Natural killer cell treated with Interleukin-12 subunit alpha and Interleukin-12 subunit beta and Interleukin-15 and Interleukin-18, amount 100 ng/mL, for 72 hours (primary cell): ENCODE results near the gene AGGF1. TPM values are rescaled to one million over a fixed set of nuclear protein-coding genes. Genes with fewer than 3 reads are reported as not detected.

Source experiments
- ATAC-seq, 2 donors: fragments of 150-1000 bp; cut with Tn5 transposase in 1 of 2; sonication (Bioruptor Pico), chemical (Tn5 transposase) in 1 of 2; 2 replicates each; pipeline ENCODE4 v1.10.0; 2021
- DNase-seq: peaks from one replicate; pipeline ENCODE4 v3.0.0; 2022; ENCODE audit warnings: low spot score
- H3K27ac Mint-ChIP-seq, 2 donors: 1 replicate in 1 of 2; 2 replicates in 1 of 2; pipeline ENCODE4 v1.8.0; 2022; ENCODE audit warnings: mixed read lengths in 2 of 2, mild to moderate bottlenecking in 1 of 2, moderate library complexity in 1 of 2
- H3K27me3 Mint-ChIP-seq, 2 donors: 1 replicate in 1 of 2; 2 replicates in 1 of 2; pipeline ENCODE4 v1.8.0; 2022; ENCODE audit warnings: mixed read lengths in 2 of 2
- H3K36me3 Mint-ChIP-seq: one replicate; pipeline ENCODE4 v1.8.0; 2022; ENCODE audit warnings: mixed read lengths
- H3K4me1 Mint-ChIP-seq, 2 donors: 1 replicate in 1 of 2; 2 replicates in 1 of 2; pipeline ENCODE4 v1.8.0; 2022; ENCODE audit warnings: low read depth in 2 of 2, mixed read lengths in 2 of 2, mild to moderate bottlenecking in 1 of 2
- H3K4me3 Mint-ChIP-seq: one replicate; pipeline ENCODE4 v1.8.0; 2022; ENCODE audit warnings: mixed read lengths
- H3K9me3 Mint-ChIP-seq: 2 replicates; pipeline ENCODE4 v1.8.0; 2022; ENCODE audit warnings: mixed read lengths
- total RNA-seq, 2 donors: library from RNA; stranded (reverse); gene quantifications; one replicate each; pipeline ENCODE4 v1.2.3, GENCODE V29; 2022

The AGGF1 gene
- total RNA-seq, 2 donors from 2014 or later: 23.7 to 33.3 TPM

GRCh38 chr5:77010243-77010642 is 20.0 kb upstream of the AGGF1 start:
- DNase-seq (no peak), ATAC-seq (no peak)
- no peak overlapping the region for H3K27ac Mint-ChIP-seq
- peaks cover 0 to 6% of the 10 kb centered on the region in 2 donors for H3K4me1 Mint-ChIP-seq
- H3K36me3 Mint-ChIP-seq: no peaks in the 10 kb centered on the region
- no peak overlapping the region for H3K4me3 Mint-ChIP-seq
- peaks cover 31 to 39% of the 10 kb centered on the region in 2 donors for H3K27me3 Mint-ChIP-seq
- H3K9me3 Mint-ChIP-seq: no peaks in the 10 kb centered on the region

- no peak overlapping the region for H3K27ac Mint-ChIP-seq
- no peaks in the 10 kb centered on the region for H3K36me3 Mint-ChIP-seq
- peaks cover 24 to 36% of the 10 kb centered on the region in 2 donors for H3K27me3 Mint-ChIP-seq
These were observed 18.7 kb upstream of the AGGF1 start for GRCh38 chr5:77011498-77011897.

DNA sequence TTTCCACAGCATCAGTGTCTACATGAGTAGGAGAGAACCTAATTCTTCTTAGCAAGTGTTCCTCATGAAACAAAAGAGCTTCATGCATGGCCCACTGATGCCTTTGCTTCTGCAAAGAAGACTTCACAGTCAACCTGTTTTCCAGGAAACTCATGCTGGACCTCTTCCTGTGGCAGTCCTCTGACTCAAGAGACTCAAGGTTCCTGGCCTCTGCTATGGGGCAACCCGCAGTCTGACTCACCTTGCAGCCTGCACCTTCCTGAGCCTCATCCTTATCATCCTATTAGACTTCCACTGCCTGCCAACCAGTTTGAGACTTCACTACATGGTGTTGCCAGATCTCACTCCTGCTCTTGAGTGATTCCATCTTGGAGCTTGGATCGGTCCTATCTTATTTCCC is 17.6 kb upstream of the AGGF1 start:
- no peak overlapping the region for H3K27ac Mint-ChIP-seq
- H3K27me3 Mint-ChIP-seq: peaks cover 22 to 36% of the 10 kb centered on the region in 2 donors
- no peaks in the 10 kb centered on the region for H3K36me3 Mint-ChIP-seq
- ATAC-seq (no peak), DNase-seq (no peak)
- no peak overlapping the region for H3K4me3 Mint-ChIP-seq
- H3K4me1 Mint-ChIP-seq: peaks cover 0 to 6% of the 10 kb centered on the region in 2 donors
- H3K9me3 Mint-ChIP-seq: no peaks in the 10 kb centered on the region

More at GRCh38 chr5:77011498-77011897, 18.7 kb upstream of the AGGF1 start:
- Mint-ChIP-seq H3K4me3 (no peak overlapping the region), H3K4me1 (peaks cover 0 to 6% of the 10 kb centered on the region in 2 donors), H3K9me3 (no peaks in the 10 kb centered on the region)
- ATAC-seq (no peak), DNase-seq (no peak)

GRCh38 chr5:77015938-77016569 is 14.2 kb upstream of the AGGF1 start:
- peaks cover 19 to 40% of the 10 kb centered on the region in 2 donors for H3K27me3 Mint-ChIP-seq
- no peak overlapping the region for H3K4me3 Mint-ChIP-seq
- no peak for DNase-seq
- no peak overlapping the region for H3K27ac Mint-ChIP-seq
- no peaks in the 10 kb centered on the region for H3K36me3 Mint-ChIP-seq
- no peaks in the 10 kb centered on the region for H3K9me3 Mint-ChIP-seq
- no peak for ATAC-seq
- peaks cover 0 to 6% of the 10 kb centered on the region in 2 donors for H3K4me1 Mint-ChIP-seq

DNA sequence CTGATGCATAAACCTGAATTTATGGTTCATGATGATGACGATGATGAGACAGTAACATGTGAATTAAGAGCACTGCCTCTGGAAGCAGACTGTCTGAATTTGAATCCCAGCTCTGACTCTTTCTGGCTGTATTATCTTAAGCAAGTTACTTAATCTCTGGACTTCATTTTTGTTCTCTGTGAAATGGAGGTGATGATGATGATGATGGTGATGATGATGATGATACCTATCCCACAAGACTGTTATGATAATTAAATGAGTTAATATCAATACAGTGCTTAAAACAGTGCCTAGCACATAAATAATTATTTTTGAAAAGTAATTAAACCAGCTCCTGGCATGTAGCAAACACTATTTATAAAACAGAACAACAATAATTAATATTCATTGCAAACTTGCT is 13.2 kb upstream of the AGGF1 start:
- no peaks in the 10 kb centered on the region for H3K9me3 Mint-ChIP-seq
- no peaks in the 10 kb centered on the region for H3K36me3 Mint-ChIP-seq
- DNase-seq: no peak
- peaks cover 0 to 6% of the 10 kb centered on the region in 2 donors for H3K4me1 Mint-ChIP-seq
- no peak for ATAC-seq
- H3K27ac Mint-ChIP-seq: no peak overlapping the region
- H3K4me3 Mint-ChIP-seq: no peak overlapping the region
- peaks cover 16 to 40% of the 10 kb centered on the region in 2 donors for H3K27me3 Mint-ChIP-seq

GRCh38 chr5:77017668-77018067 is 12.5 kb upstream of the AGGF1 start:
- DNase-seq: no peak
- no peak for ATAC-seq
- peaks cover 0 to 3% of the 10 kb centered on the region in 2 donors for H3K4me1 Mint-ChIP-seq
- peaks cover 18 to 40% of the 10 kb centered on the region in 2 donors for H3K27me3 Mint-ChIP-seq
- no peak overlapping the region for H3K27ac Mint-ChIP-seq
- no peaks in the 10 kb centered on the region for H3K9me3 Mint-ChIP-seq
- no peaks in the 10 kb centered on the region for H3K36me3 Mint-ChIP-seq
- no peak overlapping the region for H3K4me3 Mint-ChIP-seq

DNA sequence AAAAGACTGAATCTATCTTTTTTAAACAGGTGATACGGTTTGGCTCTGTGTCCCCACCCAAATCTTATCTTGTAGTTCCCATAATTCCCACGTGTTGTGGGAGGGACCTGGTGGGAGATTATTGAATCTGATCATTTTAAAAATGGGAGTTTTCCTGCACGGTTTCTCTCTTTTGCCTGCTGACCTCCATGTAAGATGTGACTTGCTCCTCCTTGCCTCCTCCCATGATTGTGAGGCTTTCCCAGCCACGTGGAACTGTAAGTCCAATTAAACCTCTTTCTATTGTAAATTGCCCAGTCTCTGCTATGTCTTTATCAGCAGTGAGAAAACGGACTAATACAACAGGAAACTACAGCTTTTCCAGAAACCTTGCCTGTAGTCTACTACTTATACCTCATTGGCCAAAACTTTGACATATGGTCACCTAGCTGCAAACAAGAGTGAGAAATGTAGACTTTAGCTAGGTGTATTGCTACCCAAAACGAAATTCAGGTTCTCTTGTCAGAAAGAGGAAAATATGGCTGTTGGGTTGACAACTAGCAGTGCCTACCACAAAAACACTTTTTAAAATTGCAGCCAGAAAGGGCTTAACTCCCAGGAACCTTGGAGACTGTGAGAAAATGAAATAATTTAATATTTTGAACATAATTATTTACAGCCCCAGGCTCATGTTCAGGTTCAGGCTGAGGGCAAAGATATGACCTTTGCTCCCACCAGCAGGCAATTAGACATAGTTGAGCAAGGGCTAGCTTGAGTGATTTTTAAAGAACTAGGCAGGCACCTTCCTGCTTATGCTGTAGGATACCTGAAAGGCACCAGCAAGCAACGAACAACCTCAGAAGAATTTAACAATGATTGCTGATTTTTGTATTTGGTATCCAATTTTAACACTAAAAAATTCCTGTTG is 7.4 kb upstream of the AGGF1 start:
- ATAC-seq: no peak
- Mint-ChIP-seq H3K4me1 (no peaks in the 10 kb centered on the region), H3K27ac (no peak overlapping the region), H3K9me3 (no peaks in the 10 kb centered on the region), H3K36me3 (no peaks in the 10 kb centered on the region), H3K4me3 (no peak overlapping the region), H3K27me3 (peaks cover 31 to 53% of the 10 kb centered on the region in 2 donors)
- no peak for DNase-seq

- peaks cover 14% of the 10 kb centered on the region for H3K36me3 Mint-ChIP-seq
- H3K9me3 Mint-ChIP-seq: peaks cover 6% of the 10 kb centered on the region
- H3K4me3 Mint-ChIP-seq: no peak overlapping the region
- H3K27me3 Mint-ChIP-seq: peaks cover 25 to 43% of the 10 kb centered on the region in 2 donors
- no peak overlapping the region for H3K27ac Mint-ChIP-seq
- DNase-seq (no peak), ATAC-seq (no peak)
- H3K4me1 Mint-ChIP-seq: peaks cover 2 to 4% of the 10 kb centered on the region in 2 donors
These were observed 5.7 kb upstream of the AGGF1 start for GRCh38 chr5:77024490-77024889.

GRCh38 chr5:77028631-77029375 is 1.4 kb upstream of the AGGF1 start:
- H3K36me3 Mint-ChIP-seq: peaks cover 23% of the 10 kb centered on the region
- peak overlapping the region; percentile 92 for H3K4me3 Mint-ChIP-seq
- DNase-seq: no peak
- ATAC-seq: no peak
- H3K4me1 Mint-ChIP-seq: peaks cover 21 to 23% of the 10 kb centered on the region in 2 donors
- peak overlapping the region in 1 of 2 donors; percentile 77 for H3K27ac Mint-ChIP-seq
- peaks cover 6% of the 10 kb centered on the region for H3K9me3 Mint-ChIP-seq
- H3K27me3 Mint-ChIP-seq: peaks cover 11 to 15% of the 10 kb centered on the region in 2 donors

GRCh38 chr5:77029376-77029885 is 773 bp upstream of the AGGF1 start:
- H3K36me3 Mint-ChIP-seq: peaks cover 23% of the 10 kb centered on the region

DNA sequence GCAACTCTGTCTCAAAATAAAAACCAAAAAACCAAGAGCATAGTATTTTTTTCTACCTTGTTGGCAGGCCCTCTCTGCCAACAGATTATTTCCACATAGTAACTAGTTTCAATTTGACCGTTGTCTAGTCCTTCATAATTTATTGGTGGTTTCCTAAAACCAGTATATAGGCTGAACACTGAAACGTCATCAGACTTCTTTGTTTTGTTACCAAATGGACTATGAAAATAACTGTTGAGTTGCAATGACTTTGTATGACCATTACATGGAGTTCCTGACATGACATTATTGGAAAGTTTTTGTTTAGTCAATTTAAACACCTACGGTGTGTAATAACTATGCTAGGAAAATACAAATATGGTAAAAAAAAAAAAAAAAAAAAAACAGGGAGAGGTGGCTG is 1.7 kb downstream of the AGGF1 start:
- DNase-seq: no peak
- H3K27ac Mint-ChIP-seq: peak overlapping the region; percentile 60 to 77
- H3K27me3 Mint-ChIP-seq: peaks cover 0 to 3% of the 10 kb centered on the region in 2 donors
- H3K36me3 Mint-ChIP-seq: peaks cover 23% of the 10 kb centered on the region
- H3K9me3 Mint-ChIP-seq: peaks cover 6% of the 10 kb centered on the region
- ATAC-seq: no peak
- peaks cover 23% of the 10 kb centered on the region in 2 donors for H3K4me1 Mint-ChIP-seq
- H3K4me3 Mint-ChIP-seq: peak overlapping the region; percentile 92

More at GRCh38 chr5:77029376-77029885, 773 bp upstream of the AGGF1 start:
- peaks cover 6% of the 10 kb centered on the region for H3K9me3 Mint-ChIP-seq
- no peak for DNase-seq
- H3K27me3 Mint-ChIP-seq: peaks cover 11 to 14% of the 10 kb centered on the region in 2 donors
- peaks cover 23% of the 10 kb centered on the region in 2 donors for H3K4me1 Mint-ChIP-seq
- H3K4me3 Mint-ChIP-seq: peak overlapping the region; percentile 92
- ATAC-seq: no peak
- H3K27ac Mint-ChIP-seq: peak overlapping the region; percentile 71 to 77

DNA sequence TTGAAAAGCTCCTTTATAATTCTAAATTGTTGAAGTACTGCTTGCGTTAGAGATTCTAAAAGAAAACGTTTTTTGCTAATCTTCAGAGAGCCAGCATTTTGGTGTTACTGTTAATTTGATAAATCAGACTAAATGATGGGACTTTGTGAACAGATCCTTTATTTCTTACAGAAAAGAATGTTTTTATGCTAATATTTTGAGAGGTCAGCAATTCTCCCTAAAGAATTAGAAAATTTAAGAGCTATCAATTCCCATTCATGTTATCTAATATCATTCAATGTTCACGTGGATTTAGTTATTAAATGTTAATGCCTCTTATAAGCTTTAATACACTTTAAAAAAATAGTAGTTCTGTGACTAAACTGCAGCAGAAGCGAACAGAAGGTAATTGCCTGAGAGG is 2.4 kb downstream of the AGGF1 start:
- H3K4me3 Mint-ChIP-seq: no peak overlapping the region
- H3K27me3 Mint-ChIP-seq: no peaks in the 10 kb centered on the region
- peaks cover 6% of the 10 kb centered on the region for H3K9me3 Mint-ChIP-seq
- H3K4me1 Mint-ChIP-seq: peaks cover 23% of the 10 kb centered on the region in 2 donors
- H3K36me3 Mint-ChIP-seq: peaks cover 23% of the 10 kb centered on the region
- DNase-seq (no peak), ATAC-seq (no peak)
- H3K27ac Mint-ChIP-seq: no peak overlapping the region

DNA sequence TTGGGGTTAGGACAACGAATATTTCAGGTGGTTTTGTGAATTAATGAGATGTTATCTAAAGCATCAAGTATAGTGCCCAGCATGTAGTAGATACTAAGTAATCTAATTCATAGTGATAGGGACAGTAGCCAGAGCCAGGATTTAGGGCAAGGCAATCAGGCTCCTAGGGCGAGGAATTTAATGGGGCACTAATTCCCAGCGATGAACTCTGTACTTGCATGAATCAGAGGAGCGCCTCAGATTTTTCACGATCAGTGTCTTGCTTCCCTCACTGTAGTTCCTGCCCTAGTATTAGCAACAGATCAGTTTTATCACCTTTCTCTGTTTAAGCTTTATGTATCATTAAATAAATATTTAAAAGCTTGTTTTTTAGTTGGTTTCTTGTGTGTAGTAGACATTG is 3.1 kb downstream of the AGGF1 start:
- Mint-ChIP-seq H3K9me3 (peaks cover 6% of the 10 kb centered on the region), H3K36me3 (peaks cover 18% of the 10 kb centered on the region), H3K27ac (peak overlapping the region in 1 of 2 donors; percentile 47), H3K4me3 (no peak overlapping the region), H3K27me3 (no peaks in the 10 kb centered on the region), H3K4me1 (peaks cover 20 to 23% of the 10 kb centered on the region in 2 donors)
- ATAC-seq: no peak
- DNase-seq: no peak
